Nephron progenitor cell (in vitro differentiated cells): Measurements from ENCODE around the gene ARHGAP19.
"Not testable (repeated sequence)": the region's sequence is repeated elsewhere in the genome, so short reads cannot be mapped to it uniquely, and the experiment has no call there.

Source experiments
- DNase-seq: peaks from one replicate; pipeline ENCODE4 v3.0.0; 2021
- H3K27ac Mint-ChIP-seq: 2 replicates; pipeline ENCODE4 v1.8.0; 2021; ENCODE audit warnings: mild to moderate bottlenecking, moderate library complexity, mixed read lengths
- H3K27me3 Mint-ChIP-seq: 2 replicates; pipeline ENCODE4 v1.8.0; 2021; ENCODE audit warnings: mild to moderate bottlenecking, low read depth, mixed read lengths; ENCODE audit not compliant: poor library complexity
- H3K36me3 Mint-ChIP-seq: 2 replicates; pipeline ENCODE4 v1.8.0; 2021; ENCODE audit warnings: low read depth, mixed read lengths
- H3K4me1 Mint-ChIP-seq: 2 replicates; pipeline ENCODE4 v1.8.0; 2021; ENCODE audit warnings: mixed read lengths
- H3K4me3 Mint-ChIP-seq: 2 replicates; pipeline ENCODE4 v1.8.0; 2021; ENCODE audit warnings: mild to moderate bottlenecking, moderate library complexity, mixed read lengths
- H3K9me3 Mint-ChIP-seq: 2 replicates; pipeline ENCODE4 v1.8.0; 2021; ENCODE audit warnings: mild to moderate bottlenecking, moderate library complexity, mixed read lengths
- TF ChIP-seq, protein P1 (sequence below): fragments of 200-600 bp; sonication (generic); IDR thresholded peaks from 2 replicates; pipeline ENCODE4 v1.5.0; 2021; ENCODE audit warnings: antibody characterized with exemption

The ARHGAP19 gene

DNA sequence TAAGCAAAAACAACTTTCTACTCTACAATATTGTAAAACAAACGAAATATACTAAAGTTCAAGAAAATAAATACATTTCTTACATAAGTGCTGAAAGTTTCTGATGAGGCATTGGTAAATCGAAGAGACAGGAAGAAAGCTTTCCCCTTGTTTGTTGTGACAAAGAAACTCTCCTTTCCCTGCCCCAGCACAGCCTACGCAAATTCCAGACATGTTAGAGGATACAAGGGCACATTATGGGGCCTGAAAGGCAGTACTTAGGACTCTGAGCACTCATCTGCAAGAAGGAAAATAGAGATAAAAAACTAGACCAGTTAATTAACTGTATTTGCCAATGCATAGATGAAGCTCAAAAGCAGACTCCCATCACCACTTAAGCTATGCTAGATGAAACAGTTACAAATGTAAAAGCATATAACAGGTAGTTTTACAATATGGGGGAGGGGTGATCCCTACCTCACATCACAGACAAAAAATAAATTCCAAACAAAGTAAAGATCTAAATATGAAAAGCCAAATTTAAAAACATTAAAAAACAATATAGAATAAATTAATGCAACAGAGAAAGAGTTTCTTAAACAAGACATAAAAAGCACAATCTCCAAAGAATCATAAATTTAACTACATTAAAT, 21.8 kb downstream of the ARHGAP19 start:
- no peak for DNase-seq
- H3K27ac Mint-ChIP-seq: no peak overlapping the region
- TF ChIP-seq, protein P1, sequence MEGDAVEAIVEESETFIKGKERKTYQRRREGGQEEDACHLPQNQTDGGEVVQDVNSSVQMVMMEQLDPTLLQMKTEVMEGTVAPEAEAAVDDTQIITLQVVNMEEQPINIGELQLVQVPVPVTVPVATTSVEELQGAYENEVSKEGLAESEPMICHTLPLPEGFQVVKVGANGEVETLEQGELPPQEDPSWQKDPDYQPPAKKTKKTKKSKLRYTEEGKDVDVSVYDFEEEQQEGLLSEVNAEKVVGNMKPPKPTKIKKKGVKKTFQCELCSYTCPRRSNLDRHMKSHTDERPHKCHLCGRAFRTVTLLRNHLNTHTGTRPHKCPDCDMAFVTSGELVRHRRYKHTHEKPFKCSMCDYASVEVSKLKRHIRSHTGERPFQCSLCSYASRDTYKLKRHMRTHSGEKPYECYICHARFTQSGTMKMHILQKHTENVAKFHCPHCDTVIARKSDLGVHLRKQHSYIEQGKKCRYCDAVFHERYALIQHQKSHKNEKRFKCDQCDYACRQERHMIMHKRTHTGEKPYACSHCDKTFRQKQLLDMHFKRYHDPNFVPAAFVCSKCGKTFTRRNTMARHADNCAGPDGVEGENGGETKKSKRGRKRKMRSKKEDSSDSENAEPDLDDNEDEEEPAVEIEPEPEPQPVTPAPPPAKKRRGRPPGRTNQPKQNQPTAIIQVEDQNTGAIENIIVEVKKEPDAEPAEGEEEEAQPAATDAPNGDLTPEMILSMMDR: no peak

DNA sequence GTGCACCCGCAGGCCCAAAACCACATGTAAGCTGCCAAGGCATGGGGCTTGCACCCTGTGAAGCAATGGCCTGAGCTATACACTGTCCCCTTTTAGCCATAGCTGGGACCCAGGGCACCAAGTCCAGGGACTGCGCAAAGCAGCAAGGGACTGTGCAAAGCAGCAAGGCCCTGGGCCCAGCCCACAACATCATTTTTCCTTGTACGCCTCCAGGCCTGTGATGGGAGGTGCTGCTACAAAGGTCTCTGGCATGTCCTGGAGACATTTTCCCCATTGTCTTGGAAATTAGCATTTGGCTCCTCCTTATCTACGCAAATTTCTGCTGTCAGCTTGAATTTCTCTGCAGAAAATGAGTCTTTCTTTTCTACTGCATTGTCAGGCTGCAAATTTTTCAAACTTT, 24.8 kb downstream of the ARHGAP19 start:
- no peaks in the 10 kb centered on the region for H3K27me3 Mint-ChIP-seq
- H3K9me3 Mint-ChIP-seq: peaks cover 47% of the 10 kb centered on the region
- peaks cover 80% of the 10 kb centered on the region for H3K36me3 Mint-ChIP-seq
- TF ChIP-seq, protein P1: no peak
- H3K4me1 Mint-ChIP-seq: no peaks in the 10 kb centered on the region
- no peak overlapping the region for H3K4me3 Mint-ChIP-seq
- no peak for DNase-seq
- H3K27ac Mint-ChIP-seq: no peak overlapping the region

More for the DNA sequence above, 21.8 kb downstream of the ARHGAP19 start:
- H3K9me3 Mint-ChIP-seq: peaks cover 53% of the 10 kb centered on the region
- H3K4me3 Mint-ChIP-seq: no peak overlapping the region
- H3K27me3 Mint-ChIP-seq: no peaks in the 10 kb centered on the region
- peaks cover 74% of the 10 kb centered on the region for H3K36me3 Mint-ChIP-seq
- H3K4me1 Mint-ChIP-seq: no peaks in the 10 kb centered on the region

DNA sequence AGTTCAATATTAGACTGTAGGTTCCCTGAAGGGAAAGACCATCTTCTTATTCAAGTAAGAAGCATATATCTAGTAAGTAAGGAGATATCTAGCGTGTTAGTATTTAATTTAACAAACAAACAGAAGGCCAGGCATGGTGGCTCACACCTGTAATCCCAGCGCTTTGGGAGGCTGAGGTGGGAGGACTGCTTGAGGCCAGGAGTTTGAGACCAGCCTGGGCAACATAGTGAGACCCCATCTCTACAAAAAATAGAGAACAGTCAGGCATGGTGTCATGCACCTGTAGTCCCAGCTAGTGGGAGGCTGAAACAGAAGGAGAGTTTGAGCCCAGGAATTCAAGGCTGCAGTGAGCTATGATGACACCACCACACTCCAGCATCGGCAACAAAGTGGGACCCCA, 27.3 kb downstream of the ARHGAP19 start:
- Mint-ChIP-seq H3K9me3 (peaks cover 22% of the 10 kb centered on the region), H3K36me3 (peaks cover 59% of the 10 kb centered on the region)
- not testable (repeated sequence) for H3K27ac Mint-ChIP-seq, H3K4me1 Mint-ChIP-seq, H3K27me3 Mint-ChIP-seq, H3K4me3 Mint-ChIP-seq, DNase-seq

DNA sequence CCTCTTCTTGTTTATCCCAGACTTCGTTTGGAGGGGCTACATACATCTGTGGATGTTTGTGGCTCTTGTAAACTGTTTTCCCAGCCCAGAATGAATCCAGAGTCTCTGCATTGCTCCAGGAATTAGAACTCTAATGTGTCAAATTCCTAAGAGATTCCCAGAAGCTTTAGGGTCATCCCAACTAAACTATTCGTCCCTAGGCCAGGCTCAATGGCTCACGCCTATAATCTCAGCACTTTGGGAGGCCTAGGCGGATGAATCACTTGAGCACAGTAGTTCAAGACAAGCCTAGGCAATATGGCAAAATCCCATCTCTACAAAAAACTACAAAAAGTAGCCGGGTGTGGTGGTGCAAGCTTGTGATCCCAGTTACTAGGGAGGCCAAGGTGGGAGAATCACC, 28.5 kb downstream of the ARHGAP19 start:
- Mint-ChIP-seq H3K4me1 (no peaks in the 10 kb centered on the region), H3K27me3 (no peaks in the 10 kb centered on the region), H3K4me3 (no peak overlapping the region), H3K9me3 (peaks cover 20% of the 10 kb centered on the region), H3K36me3 (peaks cover 56% of the 10 kb centered on the region), H3K27ac (no peak overlapping the region)
- no peak for DNase-seq
- TF ChIP-seq, protein P1: no peak

DNA sequence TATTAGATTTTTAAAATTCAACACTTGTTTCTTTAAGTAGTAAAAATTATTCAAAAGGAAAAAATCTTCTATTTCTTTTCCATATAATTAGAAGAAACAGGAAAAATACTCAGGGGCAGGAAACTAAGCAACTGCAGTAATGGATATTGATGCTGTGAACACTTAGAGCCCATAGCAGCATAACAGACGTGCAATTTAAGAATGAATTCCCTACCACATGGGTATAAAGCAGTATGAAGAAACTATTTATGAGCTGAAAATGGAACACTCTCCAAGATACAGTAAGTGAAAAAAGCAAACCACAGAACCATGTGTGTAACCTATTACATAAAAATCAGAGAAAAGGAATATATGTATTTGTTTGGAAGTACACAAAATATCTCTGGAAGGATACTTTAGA, 30.8 kb downstream of the ARHGAP19 start:
- H3K36me3 Mint-ChIP-seq: peaks cover 52% of the 10 kb centered on the region
- no peak overlapping the region for H3K4me3 Mint-ChIP-seq
- no peaks in the 10 kb centered on the region for H3K27me3 Mint-ChIP-seq
- no peaks in the 10 kb centered on the region for H3K4me1 Mint-ChIP-seq
- TF ChIP-seq, protein P1: no peak
- DNase-seq: no peak
- no peak overlapping the region for H3K27ac Mint-ChIP-seq
- peaks cover 4% of the 10 kb centered on the region for H3K9me3 Mint-ChIP-seq

DNA sequence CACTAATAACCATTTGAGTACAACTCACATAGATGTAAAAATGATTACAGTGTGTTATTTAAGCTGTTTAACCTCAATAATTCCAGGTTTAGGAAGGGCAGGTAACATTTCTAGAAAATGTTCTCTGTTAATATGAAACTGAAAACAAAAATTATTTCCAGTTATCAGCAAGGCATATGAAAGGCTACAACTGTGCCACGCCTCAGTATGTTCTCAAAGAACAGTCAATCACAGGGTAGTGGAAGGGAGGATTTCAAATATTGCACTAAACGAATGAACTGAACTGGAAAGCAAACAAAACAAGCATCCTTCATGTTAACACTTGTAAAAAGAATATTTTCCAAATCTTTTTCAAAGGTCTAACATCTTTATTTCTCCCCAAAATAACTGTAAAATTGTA, 31.3 kb downstream of the ARHGAP19 start:
- Mint-ChIP-seq H3K27me3 (no peaks in the 10 kb centered on the region), H3K4me1 (no peaks in the 10 kb centered on the region), H3K27ac (no peak overlapping the region), H3K4me3 (no peak overlapping the region), H3K36me3 (peaks cover 52% of the 10 kb centered on the region), H3K9me3 (no peaks in the 10 kb centered on the region)
- DNase-seq: no peak
- TF ChIP-seq, protein P1: no peak
